HG03457 (cell line): ENCODE data around the gene SERINC4.
"Not testable (repeated sequence)": the region's sequence is repeated elsewhere in the genome, so short reads cannot be mapped to it uniquely, and the experiment has no call there.

ENCODE experiments used
- ATAC-seq: cut with Tn5 transposase; IDR thresholded peaks from one replicate; pipeline ENCODE4 v1.9.1; 2021; ENCODE audit warnings: moderate number of reproducible peaks; ENCODE audit not compliant: unreplicated experiment

Gene SERINC4

DNA sequence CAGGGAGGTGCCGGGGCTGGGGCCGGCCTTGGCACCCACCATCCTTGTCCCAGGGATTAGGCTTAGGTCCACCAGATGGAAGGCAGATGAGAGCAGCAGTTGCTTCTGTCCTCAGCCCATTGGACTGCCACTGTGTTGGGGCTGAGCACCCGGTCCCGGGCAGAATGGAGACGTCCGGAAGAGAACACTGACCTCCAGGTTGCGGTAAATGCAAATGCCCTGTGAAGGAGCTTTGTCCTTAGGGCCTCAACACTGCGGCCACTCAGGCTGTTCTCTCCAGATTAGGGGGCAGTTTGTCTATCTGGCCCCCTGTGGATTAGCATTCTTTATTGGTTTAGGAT, at the start of gene SERINC4:
Gene SERINC4 (minus strand): TSS at position 276 of the 341 bp plus-strand sequence. CDS start 234 bp downstream, at position 42.
- ATAC-seq = no peak

DNA sequence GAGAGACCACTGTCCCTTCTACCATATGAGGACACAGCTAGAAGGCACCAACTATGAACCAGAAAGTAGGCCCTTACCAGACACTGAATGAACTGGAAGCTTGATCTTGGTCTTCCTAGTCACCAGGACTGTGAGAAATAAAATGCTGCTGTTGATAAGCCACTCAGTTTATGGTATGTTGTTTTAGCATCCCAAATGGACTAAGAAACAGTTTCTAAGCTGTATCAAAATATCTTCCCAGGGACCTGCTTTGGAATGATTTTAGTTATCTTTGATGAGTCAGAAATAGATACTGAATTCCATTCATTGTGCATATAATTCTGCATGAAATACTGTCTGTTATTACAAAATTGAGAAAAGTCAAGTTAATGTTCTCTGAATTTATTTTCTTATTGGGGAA, 45.4 kb upstream of the SERINC4 start:
- ATAC-seq = no peak

DNA sequence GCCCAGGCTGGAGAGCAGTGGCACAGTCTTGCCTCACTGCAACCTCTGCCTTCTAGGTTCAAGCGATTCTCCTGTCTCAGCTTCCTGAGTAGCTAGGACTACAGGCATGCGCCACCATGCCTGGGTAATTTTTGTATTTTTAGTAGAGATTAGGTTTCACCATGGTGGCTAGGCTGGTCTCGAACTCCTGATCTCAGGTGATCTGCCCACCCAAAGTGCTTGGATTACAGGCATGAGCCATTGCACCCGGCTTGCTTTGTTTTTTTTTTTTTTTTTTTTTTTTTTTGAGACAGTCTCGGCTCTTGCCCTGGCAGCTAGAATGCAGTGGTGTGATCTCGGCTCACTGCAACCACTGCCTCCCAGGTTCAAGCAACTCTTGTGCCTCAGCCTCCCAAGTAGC, 32.5 kb upstream of the SERINC4 start:
- not testable (repeated sequence) for ATAC-seq

DNA sequence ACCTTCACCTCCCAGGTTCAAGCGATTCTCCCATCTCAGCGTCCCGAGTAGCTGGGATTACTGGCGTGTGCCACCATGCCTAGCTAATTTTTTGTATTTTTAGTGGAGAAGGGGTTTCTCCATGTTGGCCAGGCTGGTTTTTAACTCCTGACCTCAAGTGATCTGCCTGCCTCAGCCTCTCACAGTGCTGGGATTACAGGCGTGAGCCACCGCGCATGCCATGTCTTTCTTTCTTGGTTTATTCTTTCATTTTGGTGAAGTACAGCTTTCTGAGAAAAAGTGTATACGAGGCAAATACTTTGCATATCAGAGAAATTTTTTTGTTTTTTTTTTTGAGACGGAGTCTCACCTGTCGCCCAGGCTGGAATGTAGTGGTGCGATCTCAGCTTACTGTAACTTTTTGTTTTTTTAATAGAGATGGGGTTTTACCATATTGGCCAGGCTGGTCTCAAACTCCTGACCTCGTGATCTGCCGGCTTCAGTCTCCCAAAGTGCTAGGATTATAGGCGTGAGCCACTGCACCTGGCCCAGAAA, 31.6 kb upstream of the SERINC4 start:
- not testable (repeated sequence) for ATAC-seq

DNA sequence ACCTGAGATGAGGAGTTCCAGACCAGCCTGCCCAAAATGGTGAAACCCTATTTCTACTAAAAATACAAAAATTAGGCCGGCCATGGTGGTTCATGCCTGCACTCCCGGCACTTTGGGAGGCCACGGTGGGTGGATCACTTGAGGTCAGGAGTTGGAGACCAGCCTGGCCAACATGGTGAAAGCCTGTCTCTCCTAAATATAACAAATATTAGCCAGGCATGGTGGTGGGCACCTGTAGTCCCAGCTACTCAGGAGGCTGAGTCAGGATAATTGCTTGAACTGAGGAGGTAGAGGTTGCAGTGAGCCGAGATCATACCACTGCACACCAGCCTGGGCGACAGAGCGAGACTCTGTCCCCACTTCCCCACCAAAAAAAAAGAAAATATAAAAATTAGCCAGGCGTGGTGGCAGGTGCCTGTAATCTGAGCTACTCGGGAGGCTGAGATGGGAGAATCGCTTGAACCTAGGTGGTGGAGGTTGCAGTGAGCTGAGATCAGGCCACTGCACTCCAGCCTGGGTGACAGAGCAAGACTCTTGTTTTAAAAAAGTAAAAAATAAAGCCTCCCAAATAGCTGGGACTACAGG, 30.8 kb upstream of the SERINC4 start:
- not testable (repeated sequence) for ATAC-seq

DNA sequence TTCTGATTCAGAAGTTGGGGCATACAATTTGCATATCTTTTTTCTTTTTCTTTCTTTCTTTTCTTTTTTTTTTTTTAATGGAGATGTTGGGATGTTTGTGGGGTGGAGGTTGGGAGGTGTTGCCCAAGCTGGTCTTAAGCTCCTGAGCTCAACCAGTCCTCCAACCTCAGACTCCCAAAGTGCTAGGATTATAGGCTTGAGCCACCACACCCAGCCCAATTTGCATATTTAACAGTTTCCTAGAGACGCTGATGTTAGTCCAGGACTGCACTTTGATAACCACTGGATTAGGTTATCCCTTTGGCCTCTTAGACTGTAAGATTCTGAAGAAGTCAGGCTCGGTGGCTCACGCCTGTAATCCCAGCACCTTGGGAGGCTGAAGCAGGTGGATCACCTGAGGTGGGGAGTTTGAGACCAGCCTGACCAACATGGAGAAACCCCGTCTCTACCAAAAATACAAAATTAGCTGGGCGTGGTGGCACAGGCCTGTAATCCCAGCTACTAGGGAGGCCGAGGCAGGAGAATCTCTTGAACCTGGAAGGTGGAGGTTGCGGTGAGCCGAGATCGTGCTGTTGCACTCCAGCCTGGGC, 30.0 kb upstream of the SERINC4 start:
- not testable (repeated sequence) for ATAC-seq

DNA sequence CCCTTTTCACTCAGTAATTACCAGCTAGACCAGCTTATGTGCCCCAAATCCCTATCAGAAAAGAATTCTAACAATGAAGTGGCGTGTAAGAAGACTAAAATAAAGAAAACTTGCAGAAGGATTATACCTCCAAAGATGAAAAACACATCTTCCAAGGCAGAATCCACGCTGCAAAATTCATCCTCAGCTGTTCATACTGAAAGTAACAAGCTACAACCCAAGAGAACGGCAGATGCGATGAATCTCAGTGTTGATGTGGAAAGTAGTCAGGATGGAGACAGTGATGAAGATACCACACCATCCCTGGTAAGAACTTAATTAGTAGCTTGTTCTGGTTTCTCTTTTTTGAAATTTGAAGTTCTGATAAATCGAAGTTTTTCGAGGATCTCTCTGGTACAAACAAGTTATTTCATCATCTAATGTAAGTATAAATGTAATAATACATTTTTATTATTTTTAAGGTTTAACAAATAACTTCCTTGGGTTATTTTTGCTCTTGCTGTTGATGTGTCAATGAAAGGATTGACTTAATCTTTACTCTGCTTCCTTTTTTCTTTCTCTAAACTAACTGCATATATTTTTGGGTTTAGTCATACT, 28.1 kb upstream of the SERINC4 start:
- no peak for ATAC-seq

DNA sequence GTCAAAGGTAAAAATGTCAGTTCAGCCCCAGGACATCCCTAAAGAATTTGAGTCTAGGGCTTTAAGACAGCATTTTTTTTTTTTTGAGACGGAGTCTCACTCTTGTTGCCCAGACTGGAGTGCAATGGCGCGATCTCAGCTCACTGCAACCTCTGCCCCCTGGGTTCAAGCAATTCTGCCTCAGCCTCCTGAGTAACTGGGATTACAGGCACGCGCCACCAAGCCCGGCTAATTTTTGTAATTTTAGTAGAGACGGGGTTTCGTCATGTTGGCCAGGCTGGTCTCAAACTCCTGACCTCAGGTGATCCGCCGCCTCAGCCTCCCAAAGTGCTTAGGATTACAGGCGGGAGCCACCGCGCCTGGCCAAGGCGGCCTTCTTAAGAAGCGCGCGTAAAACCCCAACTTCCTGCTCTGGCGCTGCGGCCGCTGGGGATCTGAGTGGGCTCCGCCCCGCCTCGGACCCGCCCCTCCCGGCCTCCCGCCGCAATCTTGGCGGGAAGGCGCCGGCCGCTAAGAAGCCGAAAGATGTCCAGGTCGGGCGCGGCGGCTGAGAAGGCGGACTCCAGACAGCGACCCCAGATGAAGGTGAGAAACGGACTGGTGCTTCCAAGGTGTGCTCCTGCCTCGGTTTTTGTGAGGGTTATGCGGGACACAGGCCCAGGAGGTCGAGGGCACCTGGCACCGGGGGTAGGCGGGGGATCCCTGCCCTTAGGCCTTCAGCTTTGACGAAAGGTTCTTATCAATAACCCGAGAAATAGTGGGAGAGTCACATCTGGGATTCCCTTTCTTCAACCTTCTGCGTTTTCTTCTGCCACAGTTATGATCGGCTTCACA, 26.7 kb upstream of the SERINC4 start, which contains the start of gene WDR76:
Gene WDR76 (plus strand): TSS at position 495 of the 834 bp plus-strand sequence. CDS start 31 bp downstream, at position 526.
- peak; percentile 48 for ATAC-seq

DNA sequence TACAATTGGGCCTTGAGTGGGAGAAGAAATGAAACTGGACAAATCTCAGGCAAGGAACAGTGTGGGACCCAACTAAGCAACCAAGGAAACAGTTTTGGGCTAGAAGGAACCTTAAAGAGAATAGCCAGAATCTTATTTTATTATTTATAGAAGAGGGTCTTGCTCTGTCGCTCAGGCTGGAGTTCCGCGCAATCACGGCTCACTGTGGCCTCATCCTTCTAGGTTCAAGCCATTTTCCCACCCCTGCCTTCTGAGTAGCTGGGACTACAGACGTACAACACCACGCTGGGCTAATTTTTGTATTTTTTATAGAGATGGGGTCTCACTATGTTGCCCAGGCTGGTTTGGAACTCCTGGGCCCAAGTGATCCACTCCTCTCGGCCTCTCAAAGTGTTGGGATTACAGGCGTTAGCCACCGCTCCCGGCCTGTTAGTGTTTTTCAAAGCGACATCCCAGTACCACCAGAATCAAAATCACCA, 26.0 kb upstream of the SERINC4 start:
- ATAC-seq = no peak

DNA sequence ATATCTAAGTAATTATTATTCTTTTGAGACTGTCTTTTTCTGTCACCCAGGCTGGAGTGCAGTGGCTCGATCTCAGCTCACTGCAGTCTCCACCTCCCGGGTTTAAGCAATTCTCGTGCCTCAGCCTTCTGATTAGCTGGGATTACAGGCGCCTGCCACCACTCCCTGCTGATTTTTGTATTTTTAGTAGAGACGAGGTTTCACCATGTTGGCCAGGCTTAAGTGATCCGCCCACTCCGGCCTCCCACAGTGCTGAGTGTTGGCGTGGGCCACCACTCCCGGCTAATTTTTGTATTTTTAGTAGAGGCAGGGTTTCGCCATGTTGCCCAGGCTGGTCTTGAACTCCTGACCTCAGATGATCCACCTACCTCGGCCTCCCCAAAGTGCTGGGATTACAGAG, 25.3 kb upstream of the SERINC4 start:
- ATAC-seq = not testable (repeated sequence)

DNA sequence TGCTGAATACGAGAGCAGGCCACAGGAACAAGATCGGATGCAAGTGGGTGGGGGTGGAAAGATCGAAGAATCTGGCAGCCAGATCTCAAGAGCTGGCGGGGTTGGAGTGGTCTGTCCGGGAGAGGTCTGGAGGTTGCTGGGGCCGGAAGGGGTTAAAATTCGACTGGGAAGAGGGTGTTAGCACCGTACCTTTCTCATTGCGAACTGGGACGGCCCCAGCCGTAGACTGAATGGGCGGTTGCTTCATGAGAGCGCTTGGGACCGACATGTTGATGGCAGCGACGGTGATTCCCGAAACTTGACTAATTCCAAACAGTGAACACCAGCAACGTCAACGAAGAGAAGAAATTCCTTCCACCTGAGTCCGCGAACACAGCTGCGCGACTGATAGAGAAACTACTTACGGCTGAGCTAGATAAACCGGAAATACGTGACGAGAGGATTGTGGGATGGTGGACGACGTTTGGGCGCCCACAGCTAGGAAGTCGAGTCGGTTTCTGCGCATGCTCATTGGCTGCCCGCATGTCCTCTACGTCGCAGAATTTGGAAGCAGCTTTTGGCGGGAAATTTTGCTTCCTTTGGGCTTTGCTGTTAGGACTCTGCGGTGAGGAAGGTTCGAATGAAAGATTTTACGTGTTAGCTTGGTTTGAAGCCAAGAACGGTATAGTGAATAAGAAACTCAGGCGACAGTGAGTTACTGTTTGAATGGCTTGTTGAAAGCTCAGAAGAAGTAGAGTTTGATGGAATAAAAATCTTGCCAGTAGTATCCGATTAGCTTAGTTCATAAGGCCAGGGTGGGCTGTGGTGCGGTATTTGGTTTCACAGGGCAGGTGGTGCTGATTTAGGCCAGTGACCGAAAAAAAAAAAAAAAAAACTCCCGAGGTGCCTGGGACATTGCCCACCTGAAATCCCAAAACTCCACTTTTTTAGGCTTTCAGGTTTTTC, 24.6 kb upstream of the SERINC4 start, which contains the start of gene MFAP1:
Gene MFAP1 (minus strand): TSS at position 389 of the 945 bp plus-strand sequence. CDS start 121 bp downstream, at position 268.
- peak; percentile 49 for ATAC-seq

DNA sequence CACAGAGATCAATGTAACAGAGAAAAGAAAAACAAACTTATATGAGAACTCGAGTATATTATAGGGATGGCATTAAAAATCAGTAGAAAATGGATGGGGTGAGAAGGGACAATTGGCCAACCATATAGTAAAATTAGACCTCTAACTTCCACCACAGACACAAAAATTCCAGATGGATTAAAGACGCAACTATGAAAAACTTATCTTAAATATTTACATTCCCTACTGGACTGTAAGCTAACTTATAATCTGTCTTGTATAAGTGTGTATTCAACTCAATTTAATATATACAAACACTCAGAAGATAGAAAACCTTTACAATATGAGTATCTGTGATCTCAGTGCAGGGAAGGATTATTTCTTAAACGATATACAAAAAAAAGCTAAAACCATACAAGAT, 21.5 kb upstream of the SERINC4 start:
- no peak for ATAC-seq

DNA sequence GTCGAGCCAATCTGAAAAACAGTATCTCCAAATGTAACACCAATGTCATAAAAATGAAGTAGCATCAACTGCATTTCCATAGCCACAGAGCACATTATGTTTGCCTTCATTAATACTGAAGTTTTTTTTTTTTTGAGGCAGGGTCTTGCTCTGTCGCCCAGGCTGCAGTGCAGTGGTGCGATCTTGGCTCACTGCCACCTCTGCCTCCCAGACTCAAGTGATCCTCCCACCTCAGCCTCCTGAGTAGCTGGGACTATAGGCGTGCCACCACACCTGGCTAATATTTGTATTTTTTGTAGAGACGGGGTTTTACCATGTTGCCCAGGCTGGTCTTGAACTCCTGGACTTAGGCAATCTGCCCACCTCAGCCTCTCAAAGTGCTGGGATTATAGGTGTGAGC, 15.0 kb upstream of the SERINC4 start:
- ATAC-seq = not testable (repeated sequence)

DNA sequence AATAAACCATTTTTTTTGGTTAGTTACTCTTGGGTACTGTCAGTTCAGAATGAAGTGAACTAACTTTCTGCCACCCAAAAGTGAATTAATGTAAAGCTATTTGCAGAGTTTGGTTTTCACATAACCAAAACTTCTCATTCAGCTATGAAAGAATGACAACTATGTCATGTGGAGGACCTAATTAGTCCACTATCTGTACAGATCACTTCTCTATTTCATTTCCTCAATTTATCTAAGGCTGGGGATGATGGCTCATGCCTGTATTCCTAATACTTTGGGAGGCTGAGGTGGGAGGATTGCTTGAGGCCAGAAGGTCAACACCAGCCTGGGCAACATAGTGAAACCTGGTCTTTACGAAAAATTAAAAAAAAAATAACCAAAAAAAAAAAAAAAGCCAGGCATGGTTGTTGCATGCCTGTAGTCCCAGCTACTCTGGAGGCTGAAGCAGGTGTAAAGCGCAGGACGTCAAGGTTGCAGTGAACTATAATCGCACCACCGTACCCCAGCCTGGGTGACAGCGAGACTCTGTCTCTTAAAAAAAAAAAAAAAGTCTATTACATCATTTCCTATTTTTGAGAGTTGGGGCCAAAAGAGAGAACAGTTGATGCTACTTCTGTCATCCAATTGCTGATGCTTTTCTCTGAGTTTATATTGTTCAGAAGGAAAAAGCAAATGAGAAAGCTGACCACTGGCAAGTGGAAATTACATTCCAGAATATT, 9.1 kb upstream of the SERINC4 start:
- no peak for ATAC-seq

DNA sequence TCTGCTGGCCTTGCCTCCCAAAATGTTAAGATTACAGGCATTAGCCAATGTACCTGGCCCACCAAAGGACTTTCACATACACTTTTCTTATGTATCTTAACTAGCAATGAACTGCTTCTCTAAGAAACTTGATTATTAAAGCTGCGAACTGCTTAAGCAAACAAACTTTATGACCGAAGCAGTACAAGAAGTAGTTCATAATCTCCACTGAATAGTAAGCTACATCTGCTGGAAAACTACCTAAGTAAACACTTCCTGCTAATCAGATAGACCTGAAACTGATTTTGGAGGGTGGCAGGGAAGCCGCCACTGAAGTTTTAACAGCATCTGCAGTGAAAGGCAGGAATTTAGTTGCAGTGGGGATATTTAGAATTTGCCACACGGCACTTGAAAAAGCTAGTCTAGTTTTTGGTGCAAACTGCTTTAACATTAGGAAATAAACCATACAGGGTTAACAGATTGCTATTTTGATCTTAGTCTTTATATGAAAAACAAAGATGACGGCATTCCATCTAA, 8.5 kb upstream of the SERINC4 start:
- ATAC-seq = no peak

DNA sequence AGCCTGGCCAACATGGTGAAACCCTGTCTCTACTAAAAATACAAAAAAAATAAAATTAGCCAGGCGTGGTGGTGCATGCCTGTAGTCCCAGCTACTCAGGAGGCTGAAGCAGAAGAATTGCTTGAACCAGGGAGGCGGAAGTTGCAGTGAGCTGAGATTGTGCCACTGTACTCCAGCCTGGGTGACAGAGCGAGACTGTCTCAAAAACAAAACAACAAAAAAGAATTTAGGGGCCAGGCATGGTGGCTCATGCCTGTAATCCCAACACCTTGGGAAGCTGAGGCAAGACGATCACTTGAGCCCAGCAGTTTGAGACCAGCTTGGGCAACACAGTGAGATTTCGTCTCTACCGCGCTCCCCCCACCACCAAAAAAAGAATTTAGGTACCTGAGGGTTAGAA, 2.7 kb upstream of the SERINC4 start:
- ATAC-seq = not testable (repeated sequence)

DNA sequence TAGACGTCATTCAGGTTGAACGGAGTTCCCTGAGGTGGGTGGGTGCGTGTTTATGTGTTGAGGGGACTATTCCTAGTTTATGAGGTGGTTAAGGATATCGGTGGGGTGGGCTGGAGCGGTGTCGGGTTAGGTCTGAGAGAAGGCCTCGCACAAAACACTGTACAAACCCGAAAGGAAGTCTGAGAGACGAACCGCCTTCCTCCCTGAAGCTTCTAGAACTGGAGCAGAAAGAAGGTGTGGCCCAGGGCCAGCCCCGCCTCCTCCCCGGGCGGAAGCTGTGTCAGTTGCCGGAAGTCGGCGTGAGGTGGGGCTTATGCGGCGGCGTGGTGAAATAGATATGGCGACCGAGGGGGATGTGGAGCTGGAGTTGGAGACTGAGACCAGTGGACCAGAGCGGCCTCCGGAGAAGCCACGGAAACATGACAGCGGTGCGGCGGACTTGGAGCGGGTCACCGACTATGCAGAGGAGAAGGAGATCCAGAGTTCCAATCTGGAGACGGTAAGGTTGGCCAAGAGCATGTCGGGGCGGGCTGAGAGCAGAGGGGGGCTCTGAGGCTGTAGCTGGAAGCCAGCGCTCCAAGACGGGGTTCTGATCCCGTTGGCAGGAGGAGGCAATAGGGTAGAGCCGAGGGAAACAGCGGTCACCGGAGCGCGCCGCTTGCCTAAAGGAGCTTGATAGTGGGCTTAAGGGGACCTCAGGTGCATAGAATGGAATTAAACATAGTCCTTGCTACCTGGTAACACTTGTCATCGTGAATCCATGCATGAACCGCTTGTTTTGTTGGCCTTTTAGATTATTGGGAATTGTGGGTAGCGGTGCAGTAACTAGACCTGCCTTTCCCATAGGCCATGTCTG, 494 bp upstream of the SERINC4 start, which contains the start of gene HYPK:
Gene HYPK (plus strand): TSS at position 314 of the 856 bp plus-strand sequence. CDS start 24 bp downstream, at position 338.
- ATAC-seq = peak; percentile 59
